Stomach (tissue), 4 donors: ENCODE results near the gene ZNF423.

Experiments
- CTCF ChIP-seq, 7 experiments: fragments of 450-650 bp in 4 of 7; fragments of 200-600 bp in 3 of 7; sonication (generic) in 3 of 7; IDR thresholded peaks; one replicate each; pipeline ENCODE4 v1.5.1; 2016 to 2019; ENCODE audit warnings: antibody characterized with exemption in 7 of 7, control low read depth in 2 of 7, mild to moderate bottlenecking in 1 of 7
- EP300 ChIP-seq: sonication (generic); formaldehyde crosslinking; IDR thresholded peaks from one replicate; pipeline ENCODE4 v1.6.1; 2017; ENCODE audit warnings: antibody characterized with exemption
- POLR2A ChIP-seq, 4 donors: fragments of 450-650 bp; IDR thresholded peaks; one replicate each; pipeline ENCODE4 v1.6.1; 2016; ENCODE audit warnings: antibody characterized with exemption in 4 of 4, control low read depth in 2 of 4, mild to moderate bottlenecking in 1 of 4, moderate library complexity in 1 of 4

- no peak for TF ChIP-seq CTCF (IDR thresholded peaks at IDR 0.05)
- no peak for TF ChIP-seq EP300
- TF ChIP-seq POLR2A (IDR thresholded peaks at IDR 0.05) = no peak
These were observed 221.5 kb downstream of the ZNF423 start for GRCh38 chr16:49634235-49635008.
